HG02642 (cell line): ENCODE results near the gene PROK1.

Source experiments
- ATAC-seq: cut with Tn5 transposase; IDR thresholded peaks from one replicate; pipeline ENCODE4 v1.9.1; 2021; ENCODE audit warnings: mild to moderate bottlenecking; ENCODE audit not compliant: unreplicated experiment, poor library complexity

Gene PROK1

DNA sequence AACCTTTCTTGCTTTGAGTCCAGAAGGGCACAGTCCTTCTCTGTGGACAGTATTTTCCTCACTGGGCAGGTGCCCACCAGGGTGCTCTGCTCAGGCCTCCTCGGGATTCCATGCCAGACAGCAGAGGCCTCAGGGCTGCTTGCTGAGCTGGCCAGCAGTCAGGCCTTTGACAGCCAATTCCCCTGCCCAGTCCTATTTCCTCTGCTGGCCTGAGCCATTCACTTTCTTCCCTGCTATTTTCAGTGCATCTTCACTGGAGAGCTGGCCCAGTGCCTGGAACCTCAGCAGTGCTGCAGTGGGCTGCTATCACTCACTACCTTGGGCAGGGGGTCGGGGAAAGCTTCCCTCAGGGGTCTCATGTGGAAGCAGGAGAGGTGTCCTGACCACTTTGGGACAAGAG lies 34.8 kb downstream of the PROK1 start:
- ATAC-seq: no peak

DNA sequence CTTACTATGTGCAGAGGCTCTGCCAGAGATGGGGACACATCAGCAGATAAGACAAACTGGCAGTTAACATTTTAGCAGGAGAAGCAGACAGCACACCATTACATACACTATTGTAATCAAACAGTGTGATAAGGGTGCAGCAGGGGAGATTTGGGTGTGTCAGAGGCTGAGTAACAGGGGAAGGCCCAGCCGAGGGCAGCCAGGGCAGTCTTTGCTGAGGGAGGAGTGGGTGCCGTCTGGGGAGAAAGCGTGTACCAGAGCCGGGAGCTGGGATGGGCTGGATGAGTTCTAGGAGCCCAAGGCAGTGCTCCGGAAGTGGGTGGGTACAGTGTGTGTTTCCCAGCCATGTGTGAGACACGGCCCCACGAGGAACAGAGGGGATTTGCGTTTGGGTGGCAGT lies 36.8 kb downstream of the PROK1 start:
- no peak for ATAC-seq

DNA sequence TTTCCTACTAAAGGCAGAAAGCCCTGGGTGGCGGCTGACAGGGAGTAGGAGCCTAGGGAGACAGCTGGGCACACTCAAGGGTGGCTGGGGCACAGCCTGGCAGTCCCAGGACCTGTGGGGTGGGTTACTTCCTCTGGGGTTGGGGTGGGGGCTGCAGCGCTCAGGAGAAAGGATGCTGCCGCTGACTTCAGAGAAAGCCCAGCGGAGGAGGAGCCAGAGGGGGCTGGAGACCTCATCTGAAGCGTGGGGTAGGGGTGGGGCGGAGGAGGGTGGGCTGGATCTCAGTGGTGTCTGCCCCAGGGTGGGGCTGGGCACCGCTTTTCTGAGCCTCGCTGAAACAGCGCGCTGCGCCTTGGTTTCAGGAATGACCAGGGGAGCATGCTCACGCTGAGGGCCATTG lies 37.2 kb downstream of the PROK1 start:
- no peak for ATAC-seq

DNA sequence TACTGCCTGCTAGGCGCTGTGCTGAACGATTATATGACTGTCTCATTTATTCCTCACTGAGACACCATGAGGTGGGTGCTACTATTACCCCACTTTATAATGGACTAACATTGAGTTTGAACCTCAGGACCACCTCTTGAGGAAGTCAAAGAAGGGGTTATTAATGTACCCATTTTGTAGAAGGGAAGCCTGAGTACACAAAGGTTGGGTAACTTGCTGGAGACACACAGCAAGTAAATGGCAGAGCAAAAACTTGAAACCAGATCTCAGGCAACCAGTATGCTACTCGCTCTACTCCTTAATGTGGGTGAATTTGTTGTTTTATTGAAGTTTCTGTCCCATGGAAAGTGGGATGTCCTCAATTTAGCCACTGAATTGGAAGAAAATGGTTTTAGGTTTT lies 37.9 kb downstream of the PROK1 start:
- no peak for ATAC-seq

DNA sequence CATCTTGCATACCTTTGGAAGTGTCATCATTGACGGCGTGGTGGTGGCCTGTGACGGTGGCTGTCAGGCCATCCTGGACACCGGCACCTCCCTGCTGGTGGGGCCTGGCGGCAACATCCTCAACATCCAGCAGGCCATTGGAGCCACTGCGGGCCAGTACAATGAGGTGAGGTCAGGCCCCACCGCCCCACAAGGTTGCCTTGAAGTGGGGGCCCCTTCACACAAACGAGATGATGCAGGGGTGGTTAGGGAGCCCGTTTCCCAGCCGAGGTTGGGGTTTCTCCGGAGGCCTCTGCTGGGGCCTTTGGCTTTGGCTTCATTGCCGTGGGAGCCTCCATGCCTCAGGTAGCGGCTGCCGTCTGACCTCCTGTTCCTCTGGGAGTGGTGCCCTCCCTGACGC lies 38.5 kb downstream of the PROK1 start:
- no peak for ATAC-seq

DNA sequence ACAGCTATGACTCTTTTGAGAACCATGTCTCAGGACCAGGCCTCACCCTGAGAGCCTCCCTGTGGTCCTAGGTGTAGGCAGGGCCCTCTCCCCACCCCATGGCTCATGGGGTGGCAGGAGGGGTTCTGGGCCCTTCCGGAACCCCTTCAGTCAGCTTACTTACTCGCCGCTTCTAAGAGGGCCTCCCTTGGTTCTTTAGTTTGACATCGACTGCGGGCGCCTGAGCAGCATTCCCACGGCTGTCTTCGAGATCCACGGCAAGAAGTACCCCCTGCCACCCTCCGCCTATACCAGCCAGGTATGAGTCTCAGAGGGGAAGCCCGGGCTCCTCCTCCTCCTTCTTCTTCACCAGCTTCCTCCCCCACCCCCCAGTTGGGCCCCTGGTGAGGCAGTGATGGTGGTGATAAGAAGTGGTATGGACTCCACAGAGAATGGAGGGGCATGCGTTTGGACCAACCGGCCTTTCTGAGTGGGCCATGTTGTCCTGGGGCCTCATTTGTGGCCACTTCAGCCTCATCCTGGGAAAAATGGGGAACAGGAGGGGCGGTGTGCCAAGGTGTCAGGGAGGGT lies 39.1 kb downstream of the PROK1 start:
- no peak for ATAC-seq

GRCh38 chr1:110490791-110491451 lies 40.0 kb downstream of the PROK1 start:
- no peak for ATAC-seq

DNA sequence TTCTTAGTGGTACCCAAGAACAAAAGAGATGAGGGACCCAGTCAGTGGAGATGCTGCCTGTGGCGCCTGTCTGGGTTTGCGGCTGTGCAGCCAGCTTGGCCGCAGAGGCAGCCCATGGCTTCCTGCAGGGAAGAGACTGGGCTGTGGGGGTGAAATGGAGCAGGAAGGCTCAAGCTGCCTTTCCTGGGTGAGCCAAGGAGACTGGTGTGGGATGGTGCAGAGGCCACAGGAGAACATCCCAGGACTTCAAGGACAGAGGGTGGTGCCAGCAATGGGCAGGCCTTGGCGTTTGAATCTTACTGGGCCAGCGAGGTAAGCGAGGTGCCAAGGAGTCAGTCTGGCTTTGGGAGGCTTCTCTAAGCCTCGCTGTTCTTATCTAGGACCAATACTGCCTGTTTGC lies 41.6 kb downstream of the PROK1 start:
- no peak for ATAC-seq

DNA sequence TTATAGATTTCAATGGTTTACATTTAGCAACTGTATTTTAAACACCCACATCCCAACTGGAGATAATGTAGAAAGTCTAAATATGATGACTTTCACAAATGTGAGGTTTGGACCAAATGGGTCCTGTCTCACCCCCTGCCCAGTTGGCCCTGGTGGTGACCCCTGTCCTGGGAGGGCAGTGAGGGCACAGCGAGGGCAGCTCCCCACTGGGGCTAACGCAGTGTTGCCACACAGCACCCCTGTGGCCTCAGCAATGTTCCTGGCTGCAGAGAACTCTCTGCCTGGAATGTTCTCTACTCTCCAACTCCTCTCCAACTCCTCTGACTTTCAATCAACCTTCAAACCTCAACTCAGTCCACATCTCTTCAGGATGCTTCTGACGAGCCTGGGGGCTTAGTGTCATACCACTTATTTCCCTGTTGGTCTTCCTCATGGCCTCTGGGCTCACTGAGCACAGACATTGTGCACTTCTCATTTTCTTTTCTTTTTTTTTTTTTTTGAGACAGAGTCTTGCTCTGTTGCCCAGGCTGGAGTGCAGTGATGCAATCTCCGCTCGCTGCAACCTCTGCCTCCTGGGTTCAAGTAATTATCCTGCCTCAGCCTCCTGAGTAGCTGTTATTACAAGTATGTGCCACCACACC lies 42.2 kb downstream of the PROK1 start:
- ATAC-seq: no peak

DNA sequence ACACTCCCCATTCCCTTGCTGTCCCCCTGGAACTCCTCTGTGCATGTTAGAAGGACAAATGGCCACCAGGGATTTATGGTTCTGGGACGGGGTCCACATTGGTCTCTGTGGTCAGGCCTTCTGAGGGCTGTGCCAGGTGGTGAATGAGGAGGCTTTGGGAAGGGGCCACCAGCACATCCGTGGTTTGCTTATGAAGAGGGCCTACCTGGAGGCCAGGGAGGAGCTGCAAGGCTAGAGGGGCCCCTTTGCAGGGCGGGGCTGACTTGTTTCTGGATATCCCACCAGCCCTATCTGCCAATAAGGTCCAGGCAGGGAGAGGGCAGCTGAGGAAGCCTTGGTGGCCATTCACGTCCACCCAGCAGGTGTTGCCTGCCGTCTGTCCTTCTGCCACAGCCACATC lies 43.1 kb downstream of the PROK1 start:
- ATAC-seq: no peak

- ATAC-seq: no peak
These were observed 43.8 kb downstream of the PROK1 start for GRCh38 chr1:110494522-110495406.

- ATAC-seq: no peak
These were observed 45.1 kb downstream of the PROK1 start for GRCh38 chr1:110495926-110496600.

- no peak for ATAC-seq
These were observed 47.3 kb downstream of the PROK1 start for GRCh38 chr1:110498270-110498669.

DNA sequence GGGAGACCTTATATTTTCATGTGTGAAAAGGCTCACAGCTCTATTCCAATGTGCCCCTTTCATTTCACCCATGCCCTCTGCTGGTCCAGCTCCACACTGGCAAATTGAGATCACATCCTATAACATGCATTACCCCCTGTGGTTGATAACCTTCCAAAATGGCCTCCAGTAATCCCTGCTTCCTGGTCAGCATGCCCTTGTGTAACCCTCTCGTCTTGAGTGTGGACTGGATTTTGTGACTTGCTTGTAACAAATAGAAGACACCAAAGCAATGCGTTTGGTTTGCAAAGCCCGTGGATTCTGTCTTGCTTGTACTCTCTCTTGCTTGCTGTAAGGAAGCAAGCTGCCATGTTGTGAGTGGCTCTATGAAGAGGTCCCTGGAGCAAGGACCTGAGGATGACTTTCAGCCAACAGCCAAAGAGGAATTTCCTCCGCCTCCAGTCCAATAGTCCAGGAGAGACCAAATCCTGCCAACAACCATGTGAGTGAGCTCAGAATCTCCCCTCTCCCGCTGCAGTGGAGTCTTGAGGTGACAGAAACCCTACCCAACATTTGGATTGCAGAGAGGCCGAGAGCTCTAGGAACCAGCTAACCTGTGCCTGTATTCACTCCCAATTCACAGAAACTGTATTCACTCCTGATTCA lies 50.7 kb downstream of the PROK1 start:
- no peak for ATAC-seq

DNA sequence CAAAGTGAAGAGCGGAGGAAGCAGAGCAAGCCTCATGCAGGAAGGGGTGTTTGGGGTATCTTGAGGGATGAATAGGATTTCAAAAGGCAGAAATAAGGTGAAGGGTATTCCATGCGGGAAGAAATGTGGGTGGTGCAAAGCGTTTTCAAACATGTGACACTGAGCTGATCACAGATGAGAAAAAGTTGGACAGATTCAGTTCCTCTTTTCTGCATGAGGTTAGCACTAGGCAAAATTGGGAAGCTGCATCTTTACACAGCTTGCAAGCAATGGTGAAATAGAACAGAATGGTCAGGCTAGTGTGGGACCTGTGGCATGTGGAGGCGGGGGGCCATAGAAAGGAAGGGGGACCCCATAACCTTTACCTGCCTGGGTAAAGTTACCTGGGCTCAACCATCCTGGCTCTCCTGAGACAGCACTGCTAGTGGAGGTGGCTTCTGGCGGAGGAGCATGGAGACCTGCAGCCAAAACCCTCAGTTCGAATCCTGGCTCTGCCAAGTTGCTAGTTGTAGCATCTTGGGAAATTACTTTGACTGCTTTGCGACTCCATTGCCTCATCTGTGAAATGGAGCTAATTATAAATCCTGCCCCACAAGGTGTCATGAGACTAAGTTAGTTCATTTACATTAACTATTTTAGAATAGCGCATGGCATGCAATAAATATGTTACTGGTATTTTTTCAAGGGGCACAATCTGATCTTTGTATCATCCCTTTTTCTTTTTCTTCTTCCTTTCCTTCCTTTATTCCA lies 51.6 kb downstream of the PROK1 start:
- ATAC-seq: no peak

DNA sequence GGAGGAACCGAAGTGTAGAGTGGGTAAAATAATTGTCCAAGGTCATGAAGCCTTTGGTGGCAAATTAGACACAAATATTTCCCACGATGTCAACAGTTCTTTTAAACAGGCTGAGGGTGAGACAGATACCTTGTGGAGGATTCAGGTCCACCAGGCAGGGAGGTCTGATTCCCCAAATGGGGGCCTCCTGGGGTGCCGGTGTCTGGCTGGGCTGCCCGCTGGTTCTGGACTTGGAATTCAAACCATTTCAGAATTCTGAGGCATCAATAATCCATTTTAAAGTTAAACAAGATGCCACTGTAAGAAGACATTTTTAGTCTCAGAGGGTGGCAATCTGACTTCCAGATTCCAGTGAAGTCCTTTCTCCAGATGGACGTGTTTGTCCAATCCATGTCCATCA lies 52.5 kb downstream of the PROK1 start:
- no peak for ATAC-seq

DNA sequence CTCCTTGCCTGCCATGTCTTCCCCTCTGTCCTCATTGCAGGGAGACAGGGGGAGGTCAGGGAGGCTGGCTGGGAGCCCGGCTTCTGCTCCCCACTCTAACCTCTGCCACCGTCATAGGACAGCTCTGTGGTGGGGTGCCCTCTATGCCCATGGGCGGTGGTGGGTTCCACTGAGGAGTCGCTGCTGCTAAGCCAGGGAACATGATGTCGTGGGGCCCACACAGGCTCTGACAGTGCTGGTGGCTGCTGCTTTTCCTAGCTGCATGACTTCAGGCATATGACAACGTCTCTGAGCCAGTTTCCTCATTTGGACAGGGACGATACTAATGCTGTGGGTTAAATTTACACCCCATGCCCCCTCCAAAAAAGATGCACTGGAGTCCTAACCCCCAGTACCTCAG lies 53.3 kb downstream of the PROK1 start:
- no peak for ATAC-seq

GRCh38 chr1:110505596-110505995 lies 54.6 kb downstream of the PROK1 start:
- no peak for ATAC-seq

- no peak for ATAC-seq
These were observed 55.6 kb downstream of the PROK1 start for GRCh38 chr1:110506541-110506940.
